Measurements from ENCODE around the gene DDC. TPM values are rescaled to one million over a fixed set of nuclear protein-coding genes. Genes with fewer than 3 reads are reported as not detected.

Gene DDC
- total and polyA plus RNA-seq, 2 donors (not counting 1 experiment from before 2014, with no cell fraction given): not detected

GRCh38 chr7:50421043-50421442, 144.2 kb downstream of the DDC start:
- no peaks in the 10 kb centered on the region for H3K27me3 ChIP-seq (replicated peaks in 1 of 4; ENCODE audit: control extremely low read depth in 1 of 4, control insufficient read depth in 3 of 4, insufficient read depth in 4 of 4, low read length in 3 of 4)
- no peak overlapping the region for H3K27ac ChIP-seq (ENCODE audit: low read length in 2 of 2)
- TF ChIP-seq EZH2 (IDR thresholded peaks at IDR 0.05; ENCODE audit: borderline replicate concordance, insufficient read depth, low read depth, low read length, poor library complexity, severe bottlenecking) (no peak), CTCF (IDR thresholded peaks at IDR 0.05) (no peak)
- no peak overlapping the region for H3K4me3 ChIP-seq (ENCODE audit: control extremely low read depth in 1 of 5, extremely low read depth in 1 of 5, insufficient read depth in 1 of 5, low read depth in 2 of 5, low read length in 4 of 5)
- no peak overlapping the region for H3K4me2 ChIP-seq (replicated peaks; ENCODE audit: low read depth, low read length, poor library complexity, severe bottlenecking)
- H3K27ac Mint-ChIP-seq: no peak overlapping the region
- ATAC-seq (ENCODE audit: low read depth): no peak
- H3K27me3 Mint-ChIP-seq: no peaks in the 10 kb centered on the region
- ChIA-PET POLR2A (interaction anchor here (0.7 to 1.2 kb wide), 2 partner anchors 29 to 116 kb away, joined by 3 to 4 read pairs; no protein-coding TSS in a partner anchor), CTCF (interaction anchor here (0.7 to 10.4 kb wide), 7 partner anchors 51 to 329 kb away, joined by 3 to 211 read pairs (median 5); partner anchors contain the start of gene IKZF1)
- no peaks in the 10 kb centered on the region for H3K36me3 ChIP-seq (replicated peaks in 1 of 2; ENCODE audit: control extremely low read depth in 1 of 2, control insufficient read depth in 1 of 2, extremely low read depth in 1 of 2, insufficient read depth in 2 of 2, low read length in 1 of 2)
- peaks cover 24% of the 10 kb centered on the region for H3K79me2 ChIP-seq (ENCODE audit: control insufficient read depth, insufficient read depth, low read length)
- no peak overlapping the region for H2AFZ ChIP-seq (ENCODE audit: insufficient read depth, low read depth, low read length, poor library complexity, severe bottlenecking)
- H3K4me1 Mint-ChIP-seq: peaks cover 34% of the 10 kb centered on the region
- H3K9ac ChIP-seq (ENCODE audit: low read length): no peak overlapping the region
- no peak for DNase-seq
- 78% methylated on average over 3 of the region's 3 CpGs for WGBS (ENCODE audit: insufficient coverage)
- H3K9me3 Mint-ChIP-seq (ENCODE audit: insufficient read depth): no peaks in the 10 kb centered on the region
- no peaks in the 10 kb centered on the region for H3K9me3 ChIP-seq (ENCODE audit: control extremely low read depth in 1 of 3, control insufficient read depth in 2 of 3, insufficient read depth in 1 of 3, low read length in 2 of 3)
- peaks cover 22 to 28% of the 10 kb centered on the region in 2 donors for H3K4me1 ChIP-seq (ENCODE audit: control insufficient read depth in 2 of 2, insufficient read depth in 2 of 2, low read length in 2 of 2)
- no peaks in the 10 kb centered on the region for H4K20me1 ChIP-seq (ENCODE audit: control insufficient read depth, insufficient read depth, low read length, poor library complexity, severe bottlenecking)
- intact Hi-C loops (cut with micrococcal nuclease): no loop called here
- H3K4me3 Mint-ChIP-seq: no peak overlapping the region

GRCh38 chr7:50418526-50419290, 146.5 kb downstream of the DDC start:
- H3K36me3 ChIP-seq (replicated peaks in 1 of 2; ENCODE audit: control extremely low read depth in 1 of 2, control insufficient read depth in 1 of 2, extremely low read depth in 1 of 2, insufficient read depth in 2 of 2, low read length in 1 of 2): no peaks in the 10 kb centered on the region
- Mint-ChIP-seq H3K27ac (no peak overlapping the region), H3K4me1 (peaks cover 49% of the 10 kb centered on the region), H3K9me3 (ENCODE audit: insufficient read depth) (no peaks in the 10 kb centered on the region), H3K4me3 (no peak overlapping the region), H3K27me3 (no peaks in the 10 kb centered on the region)
- no peaks in the 10 kb centered on the region for H3K27me3 ChIP-seq (replicated peaks in 1 of 4; ENCODE audit: control extremely low read depth in 1 of 4, control insufficient read depth in 3 of 4, insufficient read depth in 4 of 4, low read length in 3 of 4)
- DNase-seq (no peak), ATAC-seq (ENCODE audit: low read depth) (no peak)
- ChIA-PET POLR2A (interaction anchor here (1.3 to 2.0 kb wide), 2 partner anchors 25 to 51 kb away, joined by 3 to 5 read pairs; no protein-coding TSS in a partner anchor), CTCF (interaction anchor here (0.5 to 10.4 kb wide), 53 partner anchors 8 to 742 kb away, joined by 3 to 211 read pairs (median 6); partner anchors contain the start of genes IKZF1 and ZPBP)
- H3K4me3 ChIP-seq (ENCODE audit: control extremely low read depth in 1 of 5, extremely low read depth in 1 of 5, insufficient read depth in 1 of 5, low read depth in 2 of 5, low read length in 4 of 5): no peak overlapping the region
- H3K4me1 ChIP-seq (ENCODE audit: control insufficient read depth in 2 of 2, insufficient read depth in 2 of 2, low read length in 2 of 2): peaks cover 43 to 46% of the 10 kb centered on the region in 2 donors
- no peaks in the 10 kb centered on the region for H4K20me1 ChIP-seq (ENCODE audit: control insufficient read depth, insufficient read depth, low read length, poor library complexity, severe bottlenecking)
- H3K9me3 ChIP-seq (ENCODE audit: control extremely low read depth in 1 of 3, control insufficient read depth in 2 of 3, insufficient read depth in 1 of 3, low read length in 2 of 3): no peaks in the 10 kb centered on the region
- H2AFZ ChIP-seq (ENCODE audit: insufficient read depth, low read depth, low read length, poor library complexity, severe bottlenecking): no peak overlapping the region
- H3K27ac ChIP-seq (ENCODE audit: low read length in 2 of 2): no peak overlapping the region
- WGBS (ENCODE audit: insufficient coverage): 93% methylated on average over 11 of the region's 14 CpGs
- TF ChIP-seq CTCF (IDR thresholded peaks at IDR 0.05) (no peak), EZH2 (IDR thresholded peaks at IDR 0.05; ENCODE audit: borderline replicate concordance, insufficient read depth, low read depth, low read length, poor library complexity, severe bottlenecking) (no peak)
- peaks cover 30% of the 10 kb centered on the region for H3K79me2 ChIP-seq (ENCODE audit: control insufficient read depth, insufficient read depth, low read length)
- no peak overlapping the region for H3K4me2 ChIP-seq (replicated peaks; ENCODE audit: low read depth, low read length, poor library complexity, severe bottlenecking)
- intact Hi-C loops (cut with micrococcal nuclease): loop anchor here (1.0 kb wide), 6 partner anchors 8 to 326 kb away; no protein-coding TSS in a partner anchor
- H3K9ac ChIP-seq (ENCODE audit: low read length): no peak overlapping the region
